K562 (cell line): ENCODE data around the gene METRN. TPM values are rescaled to one million over a fixed set of nuclear protein-coding genes. Genes with fewer than 3 reads are reported as not detected.

Experiments used
- ARID2 ChIP-seq: fragments of 450-650 bp; IDR thresholded peaks from 2 replicates; pipeline ENCODE4 v1.6.1; 2017; ENCODE audit warnings: antibody characterized with exemption, mild to moderate bottlenecking
- ATF1 ChIP-seq, 2 experiments: fragments of 450-650 bp in 1 of 2; IDR thresholded peaks; 2 replicates each; pipeline ENCODE4 v1.6.1; 2016; ENCODE audit warnings: missing compliant biosample characterization in 1 of 2, missing genetic modification characterization in 1 of 2
- CUX1 ChIP-seq: fragments of 200-800 bp; sonication (Bioruptor generic); IDR thresholded peaks from 2 replicates; pipeline ENCODE4 v1.6.1; 2016; ENCODE audit warnings: missing genetic modification characterization, missing compliant biosample characterization
- EP400 ChIP-seq: fragments of 450-650 bp; IDR thresholded peaks from 2 replicates; pipeline ENCODE4 v1.6.1; 2017; ENCODE audit warnings: antibody characterized with exemption, mild to moderate bottlenecking, moderate library complexity
- SP2 ChIP-seq: IDR thresholded peaks from 2 replicates; pipeline ENCODE4 v1.6.1; 2011; ENCODE audit warnings: mild to moderate bottlenecking, low read depth, low read length, moderate library complexity; ENCODE audit not compliant: poor library complexity, severe bottlenecking; ENCODE audit errors: extremely low read depth
- ZBTB40 ChIP-seq, 2 experiments: fragments of 450-650 bp in 1 of 2; sonication (generic) in 1 of 2; formaldehyde crosslinking in 1 of 2; IDR thresholded peaks; 2 replicates each; pipeline versions ENCODE4 v1.7.1 to v1.9.0; 2016 to 2022; ENCODE audit warnings: inconsistent platforms in 1 of 2, mild to moderate bottlenecking in 1 of 2, missing genetic modification reagents in 1 of 2
- ZFP1 ChIP-seq: fragments of 450-650 bp; formaldehyde crosslinking; IDR thresholded peaks from 2 replicates; pipeline ENCODE4 v1.4.0; 2020; ENCODE audit warnings: mild to moderate bottlenecking, mixed read lengths
- ZNF12 ChIP-seq: sonication (generic); formaldehyde crosslinking; IDR thresholded peaks from 2 replicates; pipeline ENCODE4 v1.4.0; 2020; ENCODE audit warnings: mild to moderate bottlenecking, missing genetic modification reagents
- ZNF512 ChIP-seq: IDR thresholded peaks from 2 replicates; pipeline ENCODE4 v1.6.1; 2016; ENCODE audit warnings: missing genetic modification characterization, missing compliant biosample characterization
- polyA plus RNA-seq, 8 experiments: library from polyadenylated mRNA; depleted of rRNA in 4 of 8; stranded (reverse) in 5 of 8; unstranded in 3 of 8; fragments of >200 nt; fragmentation: Nextera tagmentation in 2 of 8; fragmentation: Illumina TruSeq in 1 of 8; extraction: Ambion mirVana in 2 of 8; extraction: Trizol in 1 of 8; gene quantifications; 2 replicates each; pipeline versions ENCODE4 v1.2.1 to v1.2.3, GENCODE V29; 2011 to 2014; ENCODE audit warnings: inconsistent platforms in 1 of 8, missing spikeins in 1 of 8
- total RNA-seq, 7 experiments: library from RNA; depleted of rRNA in 6 of 7; stranded (reverse); fragments of >200 nt in 6 of 7; fragmentation: Illumina TruSeq in 2 of 7; extraction: Trizol in 2 of 7; gene quantifications; 2 replicates each; pipeline versions ENCODE4 v1.2.1 to v1.2.3, GENCODE V29; 2011 to 2021; ENCODE audit warnings: low replicate concordance in 1 of 7

METRN gene
- total and polyA plus RNA-seq, 9 of the 15 experiments (the other 6 are each of a cell fraction or from before 2014, with no cell fraction given) = 0.20 to 89.8 (median 15.4) TPM

- TF ChIP-seq EP400 (peak; percentile 80), ARID2 (no peak), ZFP1 (CRISPR knock-in tag) (no peak), ZBTB40 (IDR thresholded peaks at IDR 0.05) (0 out of 2 replicates have a peak, but pooled peaks have one; percentile 19), ZBTB40 (CRISPR knock-in tag; IDR thresholded peaks at IDR 0.05) (no peak), ZNF12 (no peak), SP2 (no peak), ZNF512 (no peak), CUX1 (CRISPR knock-in tag) (no peak), ATF1 (CRISPR knock-in tag; IDR thresholded peaks at IDR 0.05) (no peak), ATF1 (tag; IDR thresholded peaks at IDR 0.05) (peak; percentile 64)
These were observed 39.7 kb upstream of the METRN start, which contains the start of gene RHBDL1 (continued) for GRCh38 chr16:674968-675883.
